Brain pericyte (primary cell): ENCODE results near the gene KRTAP10-4.
"Not testable (repeated sequence)": the region's sequence is repeated elsewhere in the genome, so short reads cannot be mapped to it uniquely, and the experiment has no call there.

Source experiments
- DNase-seq: peaks from one replicate; pipeline ENCODE4 v3.0.0-alpha.2; 2012; ENCODE audit warnings: low read depth, low spot score

The KRTAP10-4 gene

GRCh38 chr21:44598061-44598460 is 24.5 kb downstream of the KRTAP10-4 start:
- DNase-seq = no peak

GRCh38 chr21:44599264-44600029 is 25.9 kb downstream of the KRTAP10-4 start:
- DNase-seq = no peak

- not testable (repeated sequence) for DNase-seq
Observed at GRCh38 chr21:44600118-44600978, 26.8 kb downstream of the KRTAP10-4 start, which contains the start of gene KRTAP10-7. TSS of gene KRTAP10-7 (plus strand) at chr21:44600597. CDS start at chr21:44600622, 25 bp downstream.

GRCh38 chr21:44601091-44601490 is 27.6 kb downstream of the KRTAP10-4 start:
- not testable (repeated sequence) for DNase-seq

GRCh38 chr21:44601596-44602462 is 28.3 kb downstream of the KRTAP10-4 start:
- no peak for DNase-seq

GRCh38 chr21:44602463-44602850 is 28.9 kb downstream of the KRTAP10-4 start:
- no peak for DNase-seq

- no peak for DNase-seq
Observed at GRCh38 chr21:44603109-44603875, 29.8 kb downstream of the KRTAP10-4 start.

GRCh38 chr21:44603911-44604310 is 30.4 kb downstream of the KRTAP10-4 start:
- no peak for DNase-seq

- DNase-seq = no peak
Observed at GRCh38 chr21:44606495-44606894, 33.0 kb downstream of the KRTAP10-4 start.

- DNase-seq = no peak
Observed at GRCh38 chr21:44609193-44609592, 35.7 kb downstream of the KRTAP10-4 start.

GRCh38 chr21:44610157-44610843 is 36.8 kb downstream of the KRTAP10-4 start:
- not testable (repeated sequence) for DNase-seq

- DNase-seq = no peak
Observed at GRCh38 chr21:44611551-44611950, 38.0 kb downstream of the KRTAP10-4 start.

GRCh38 chr21:44612029-44612486 is 38.5 kb downstream of the KRTAP10-4 start, which contains the start of gene KRTAP10-8:
TSS of gene KRTAP10-8 (plus strand) at chr21:44612079. CDS start at chr21:44612101, 22 bp downstream.
- DNase-seq = no peak

GRCh38 chr21:44612669-44613229 is 39.2 kb downstream of the KRTAP10-4 start:
- DNase-seq = no peak

GRCh38 chr21:44613386-44614155 is 40.0 kb downstream of the KRTAP10-4 start:
- DNase-seq = no peak

- DNase-seq = no peak
Observed at GRCh38 chr21:44614161-44614631, 40.7 kb downstream of the KRTAP10-4 start.

- DNase-seq = no peak
Observed at GRCh38 chr21:44614961-44615391, 41.4 kb downstream of the KRTAP10-4 start.

- DNase-seq = no peak
Observed at GRCh38 chr21:44615466-44615865, 41.9 kb downstream of the KRTAP10-4 start.
